Upper lobe of left lung (tissue), 4 donors: ENCODE data around the gene PRKD2.

ENCODE experiments used
- CTCF ChIP-seq, 6 experiments: fragments of 450-650 bp in 4 of 6; fragments of 200-600 bp in 2 of 6; sonication (generic) in 2 of 6; IDR thresholded peaks; one replicate each; pipeline ENCODE4 v1.5.1; 2016 to 2019; ENCODE audit warnings: antibody characterized with exemption in 6 of 6
- POLR2A ChIP-seq, 4 donors: fragments of 450-650 bp; IDR thresholded peaks; one replicate each; pipeline ENCODE4 v1.5.1; 2016 to 2017; ENCODE audit warnings: antibody characterized with exemption in 4 of 4, mild to moderate bottlenecking in 2 of 4

- no peak for TF ChIP-seq POLR2A (IDR thresholded peaks at IDR 0.05)
- TF ChIP-seq CTCF (IDR thresholded peaks at IDR 0.05) = no peak
Observed at GRCh38 chr19:46744005-46744691, 27.2 kb upstream of the PRKD2 start.
